ENCODE data around the gene SMIM5. TPM values are rescaled to one million over a fixed set of nuclear protein-coding genes. Genes with fewer than 3 reads are reported as not detected.

The SMIM5 gene
- total RNA-seq, 2 donors from 2014 or later: 0.06 to 0.32 TPM

Other genes with a start within 250 kb of the SMIM5 start
- 100 to 1,000 TPM; 163 to 180 TPM for gene GRB2, start 227.8 kb upstream of the SMIM5 start, total RNA-seq
- gene TMEM94, start 176.8 kb upstream of the SMIM5 start, total RNA-seq: 10 to 100 TPM; 64.5 to 65.2 TPM
- gene CASKIN2, start 117.9 kb upstream of the SMIM5 start, total RNA-seq: 1 to 10 TPM; 1.7 to 3.5 TPM
- 10 to 100 TPM; 26.8 to 45.5 TPM for gene TSEN54, start 116.9 kb upstream of the SMIM5 start, total RNA-seq
- 10 to 100 TPM; 12.0 to 12.8 TPM for gene LLGL2, start 107.7 kb upstream of the SMIM5 start, total RNA-seq
- gene MYO15B, start 45.6 kb upstream of the SMIM5 start, total RNA-seq: 10 to 100 TPM; 38.4 to 45.0 TPM
- 10 to 100 TPM; 35.1 to 47.4 TPM for gene RECQL5, start 33.7 kb downstream of the SMIM5 start, total RNA-seq
- 10 to 100 TPM; 76.3 to 78.8 TPM for gene SAP30BP, start 33.9 kb downstream of the SMIM5 start, total RNA-seq
- gene ITGB4, start 88.0 kb downstream of the SMIM5 start, total RNA-seq: 1 to 10 TPM in 1 of 2 donors, under 1 TPM in 1; 0.76 to 1.1 TPM
- gene GALK1, start 131.8 kb downstream of the SMIM5 start, total RNA-seq: 10 to 100 TPM; 54.7 to 74.8 TPM
- gene UNK, start 151.4 kb downstream of the SMIM5 start, total RNA-seq: 10 to 100 TPM; 15.3 to 29.3 TPM
- gene UNC13D, start 211.0 kb downstream of the SMIM5 start, total RNA-seq: 100 to 1,000 TPM; 128 to 143 TPM
- gene WBP2, start 221.9 kb downstream of the SMIM5 start, total RNA-seq: 100 to 1,000 TPM in 1 of 2 donors, 10 to 100 TPM in 1; 78.2 to 144 TPM
- 10 to 100 TPM; 11.5 to 26.2 TPM for gene TRIM47, start 245.1 kb downstream of the SMIM5 start, total RNA-seq

All from activated naive CD4-positive, alpha-beta T cell treated with anti-CD3 and anti-CD28 coated beads, Interleukin-2, amount 50 U/mL, for 72 hours (primary cell).